ENCODE results near the gene CCDC3. TPM values are rescaled to one million over a fixed set of nuclear protein-coding genes. Genes with fewer than 3 reads are reported as not detected.

Gene CCDC3
- not detected in 2 replicates for total RNA-seq

DNA sequence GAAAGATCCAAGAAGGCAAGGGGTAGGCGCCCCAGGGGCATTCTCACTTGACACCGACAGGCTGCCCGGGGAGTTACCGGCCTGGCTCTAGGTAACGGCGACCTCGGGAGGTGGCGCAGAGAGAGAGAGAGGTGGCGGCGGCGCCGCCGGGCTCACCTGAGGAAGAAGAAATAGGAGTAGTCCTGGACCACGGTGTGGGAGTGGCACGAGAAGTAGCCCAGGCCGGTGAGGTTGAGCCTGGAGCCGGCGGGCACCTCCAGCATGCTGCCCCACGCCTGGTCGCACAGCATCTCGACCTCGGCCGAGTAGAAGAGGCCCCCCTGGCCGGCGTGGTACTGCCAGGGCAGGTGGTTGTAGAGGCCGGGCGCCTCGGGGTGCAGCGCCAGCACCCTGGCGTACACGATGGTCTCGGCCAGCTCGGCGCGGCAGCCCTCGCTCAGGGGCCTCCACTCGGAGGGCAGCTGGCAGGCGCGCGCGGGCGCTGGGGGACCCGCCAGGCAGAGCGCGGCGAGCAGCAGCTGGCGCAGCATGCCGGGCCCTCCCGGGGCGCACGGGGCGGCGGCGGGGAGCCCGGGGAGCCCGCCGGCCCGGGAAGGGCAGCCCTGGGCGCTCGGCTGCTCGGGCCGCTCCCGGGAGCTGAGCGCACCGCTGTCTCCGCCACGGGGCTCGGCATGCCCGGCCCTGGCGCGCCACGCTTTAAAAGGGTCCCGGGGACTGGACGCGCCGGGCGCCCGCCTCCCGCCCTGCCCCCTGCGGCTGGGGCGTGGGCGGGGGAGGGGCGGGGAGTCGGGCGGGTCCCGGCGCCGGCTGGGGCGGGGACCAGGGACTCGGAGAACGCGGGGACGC lies at the start of gene CCDC3:
Gene CCDC3, minus strand, starts transcription at position 673 of the 846 bp plus-strand sequence. Its CDS starts 143 bp downstream, at position 530.

Other genes starting within 250 kb of the CCDC3 start
- 36.9 and 48.7 TPM in 2 replicates for gene OPTN, start 98.5 kb upstream of the CCDC3 start, total RNA-seq
- 2.9 and 3.2 TPM in 2 replicates for gene MCM10, start 159.8 kb upstream of the CCDC3 start, total RNA-seq
- gene UCMA, start 232.7 kb upstream of the CCDC3 start, total RNA-seq = not detected in 2 replicates